Erythroblast (primary cell): ENCODE measurements around the gene EIF5B.

Source experiments
- GATA1 ChIP-seq: IDR thresholded peaks from 2 replicates; pipeline ENCODE4 v1.6.1; 2011; ENCODE audit warnings: low read depth, mild to moderate bottlenecking, control low read depth, low read length, moderate library complexity
- POLR2A ChIP-seq: IDR thresholded peaks from 2 replicates; pipeline ENCODE4 v1.6.1; 2011; ENCODE audit warnings: mild to moderate bottlenecking, low read length

DNA sequence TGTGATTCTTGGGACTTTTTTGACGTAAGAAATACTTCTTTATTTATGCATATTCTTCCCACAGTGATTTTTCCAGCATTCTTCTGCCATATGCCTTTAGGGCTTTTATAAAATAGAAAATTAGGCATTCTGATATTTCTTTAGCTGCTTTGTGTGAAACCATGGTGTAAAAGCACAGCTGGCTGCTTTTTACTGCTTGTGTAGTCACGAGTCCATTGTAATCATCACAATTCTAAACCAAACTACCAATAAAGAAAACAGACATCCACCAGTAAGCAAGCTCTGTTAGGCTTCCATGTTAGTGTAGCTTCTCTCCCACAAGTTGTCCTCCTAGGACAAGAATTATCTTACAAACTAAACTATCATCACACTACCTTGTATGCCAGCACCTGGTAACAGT, 62.6 kb downstream of the EIF5B start:
- TF ChIP-seq POLR2A (no peak), GATA1 (no peak)
